ENCODE data around the gene ALG10.
"Not testable (repeated sequence)": the region's sequence is repeated elsewhere in the genome, so short reads cannot be mapped to it uniquely, and the experiment has no call there.

Gene ALG10

GRCh38 chr12:34022079-34022830 is at the start of gene ALG10:
TSS of gene ALG10 (plus strand) at chr12:34022496. CDS start at chr12:34022600, 104 bp downstream.
- DNase-seq, result peak; percentile 98

- DNase-seq, result not testable (repeated sequence)
These were observed 49.4 kb upstream of the ALG10 start for GRCh38 chr12:33972884-33973283.

GRCh38 chr12:33977887-33978286 is 44.4 kb upstream of the ALG10 start:
- DNase-seq, result no peak

- no peak for DNase-seq
These were observed 34.0 kb upstream of the ALG10 start for GRCh38 chr12:33988197-33988805.

- no peak for DNase-seq
These were observed 33.4 kb upstream of the ALG10 start for GRCh38 chr12:33988913-33989312.

GRCh38 chr12:33994857-33995808 is 27.2 kb upstream of the ALG10 start:
- no peak for DNase-seq

GRCh38 chr12:34008835-34009234 is 13.5 kb upstream of the ALG10 start:
- DNase-seq, result not testable (repeated sequence)

- DNase-seq, result no peak
These were observed 5.9 kb upstream of the ALG10 start for GRCh38 chr12:34016361-34016760.

GRCh38 chr12:34021071-34021470 is 1.2 kb upstream of the ALG10 start:
- no peak for DNase-seq

GRCh38 chr12:34027661-34028060 is 5.4 kb downstream of the ALG10 start:
- not testable (repeated sequence) for DNase-seq

GRCh38 chr12:34030591-34030990 is 8.3 kb downstream of the ALG10 start:
- DNase-seq, result no peak

- peak; percentile 21 for DNase-seq
These were observed 11.5 kb downstream of the ALG10 start for GRCh38 chr12:34033628-34034296.

GRCh38 chr12:34038357-34038756 is 16.1 kb downstream of the ALG10 start:
- DNase-seq, result peak; percentile 5

- DNase-seq, result no peak
These were observed 24.3 kb downstream of the ALG10 start for GRCh38 chr12:34046570-34046969.

GRCh38 chr12:34047855-34048254 is 25.6 kb downstream of the ALG10 start:
- DNase-seq, result not testable (repeated sequence)

- DNase-seq, result no peak
These were observed 26.4 kb downstream of the ALG10 start for GRCh38 chr12:34048714-34049113.

- no peak for DNase-seq
These were observed 29.2 kb downstream of the ALG10 start for GRCh38 chr12:34051486-34051885.

GRCh38 chr12:34054938-34055337 is 32.6 kb downstream of the ALG10 start:
- DNase-seq, result no peak
